G401.6 (cell line): ENCODE data around the gene SLC16A6.
"Not testable (repeated sequence)": the region's sequence is repeated elsewhere in the genome, so short reads cannot be mapped to it uniquely, and the experiment has no call there.

Experiments used
- FAIRE-seq: peaks from 2 replicates; lab custom pipeline; 2012; peaks lifted over from hg19 to GRCh38; lab: Jason Lieb, UNC

Gene SLC16A6

DNA sequence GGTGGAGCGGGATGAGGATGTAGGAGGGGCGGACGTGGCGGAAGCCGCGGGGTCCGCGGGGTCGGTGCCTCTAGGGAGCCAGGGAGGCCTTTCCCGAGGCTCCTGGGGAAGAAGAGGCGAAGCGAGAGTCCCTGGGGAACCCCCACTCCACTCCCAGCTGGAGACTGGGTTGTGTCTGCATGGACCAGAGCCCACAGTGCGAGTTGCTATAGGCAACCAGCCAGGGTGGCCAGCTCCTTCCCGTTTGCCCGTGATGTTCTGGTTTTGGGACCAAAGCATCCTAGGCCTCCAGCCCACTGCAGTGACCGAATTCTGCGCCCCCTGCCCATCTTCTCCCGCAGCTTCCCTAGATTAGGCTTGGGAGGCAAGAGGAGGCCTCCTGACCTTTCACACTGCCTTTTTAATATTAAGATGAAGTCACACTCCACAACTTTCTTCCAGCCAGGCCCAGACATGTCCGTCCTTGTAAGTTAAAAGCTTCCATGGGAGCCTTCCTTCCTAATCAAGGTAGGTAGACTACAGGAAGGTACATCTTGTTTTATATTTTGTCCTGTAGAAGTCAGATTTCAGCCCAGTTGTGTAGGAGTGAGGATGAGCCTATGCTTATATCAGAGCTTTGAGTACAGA is 42.6 kb downstream of the SLC16A6 start:
- FAIRE-seq = no peak

GRCh38 chr17:68247445-68248198 is 43.3 kb downstream of the SLC16A6 start, which contains the start of gene AMZ2:
TSS of gene AMZ2 (plus strand) at chr17:68248043. CDS start at chr17:68250188, 2,145 bp downstream.
- no peak for FAIRE-seq

GRCh38 chr17:68246271-68247028 is 44.5 kb downstream of the SLC16A6 start:
- FAIRE-seq = no peak

- FAIRE-seq = no peak
Observed at GRCh38 chr17:68239632-68240366, 51.1 kb downstream of the SLC16A6 start.

DNA sequence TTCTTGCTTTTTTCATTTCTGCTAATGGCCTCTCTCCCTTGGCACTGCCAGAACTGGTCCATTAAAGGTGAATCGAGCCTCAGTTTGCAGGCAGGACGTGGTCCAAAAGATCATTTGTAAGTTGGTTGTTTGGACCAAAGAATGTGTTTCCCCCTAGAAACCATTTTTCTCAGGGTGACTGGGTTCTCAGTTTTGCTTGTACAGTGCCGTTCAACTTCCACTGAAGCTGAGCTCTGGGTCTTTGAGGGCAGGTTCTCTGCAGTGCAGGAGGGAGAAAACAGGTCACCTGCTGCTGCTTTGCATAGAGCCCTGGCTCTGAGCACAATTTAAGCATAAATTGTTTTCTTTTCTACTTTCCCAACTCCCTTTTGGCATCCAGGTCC is 52.1 kb downstream of the SLC16A6 start:
- FAIRE-seq = no peak

DNA sequence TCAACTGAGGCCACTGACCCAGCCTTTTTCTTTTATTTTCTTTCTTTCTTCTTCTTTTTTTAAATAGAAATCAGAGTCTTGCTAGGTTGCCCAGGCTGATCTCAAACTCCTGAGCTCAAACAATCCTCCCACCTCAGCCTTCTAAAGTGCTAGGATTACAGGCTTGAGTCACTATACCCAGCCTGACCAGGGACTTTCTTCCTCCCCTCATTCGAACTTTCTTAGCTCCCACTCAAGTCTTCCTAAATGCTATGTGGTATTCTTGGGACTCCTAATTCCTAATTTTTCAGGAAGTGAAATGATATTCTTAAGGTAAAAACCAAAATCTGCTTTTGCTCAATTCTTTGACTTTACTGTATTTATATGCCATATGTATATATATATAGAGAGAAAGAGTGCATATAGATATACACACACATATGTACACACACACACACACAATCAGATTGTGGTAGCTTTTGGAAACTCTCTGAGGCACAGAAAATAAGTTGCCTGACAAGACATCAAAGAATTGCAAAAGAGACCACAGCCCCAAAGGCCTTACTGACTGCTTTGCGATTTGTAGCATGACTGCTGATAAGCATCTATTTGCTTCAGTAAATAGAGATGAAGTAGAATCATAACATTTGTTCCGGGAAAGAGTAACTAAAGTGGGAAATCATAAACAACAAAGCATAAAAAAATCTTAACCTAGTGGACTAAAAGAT is 52.6 kb downstream of the SLC16A6 start:
- no peak for FAIRE-seq

GRCh38 chr17:68237369-68238163 is 53.4 kb downstream of the SLC16A6 start:
- not testable (repeated sequence) for FAIRE-seq

DNA sequence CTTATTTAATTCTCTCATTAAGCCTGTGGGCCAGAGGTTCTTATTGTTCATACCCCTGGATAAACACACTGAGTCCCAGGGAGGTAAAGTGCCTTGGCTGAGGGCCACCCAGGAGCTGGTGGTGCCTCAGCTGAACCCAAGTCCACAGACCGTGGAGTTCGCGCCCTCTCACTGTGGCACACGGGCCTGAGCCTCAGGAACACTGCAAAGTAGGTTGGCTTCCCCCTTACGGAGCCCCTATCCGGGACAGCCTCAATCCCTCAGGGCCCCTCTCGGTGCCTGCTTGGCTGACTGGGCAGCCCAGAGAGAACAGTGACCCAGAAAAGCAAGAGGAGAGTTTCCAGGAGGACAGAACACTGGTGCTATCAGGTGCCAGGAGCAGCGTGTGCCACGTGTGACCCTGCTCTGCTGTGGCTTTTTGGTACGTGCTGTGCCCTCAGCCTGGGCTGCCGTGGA is 55.6 kb downstream of the SLC16A6 start:
- not testable (repeated sequence) for FAIRE-seq

- not testable (repeated sequence) for FAIRE-seq
Observed at GRCh38 chr17:68234726-68235335, 56.1 kb downstream of the SLC16A6 start.

- FAIRE-seq = not testable (repeated sequence)
Observed at GRCh38 chr17:68232741-68233140, 58.2 kb downstream of the SLC16A6 start.

DNA sequence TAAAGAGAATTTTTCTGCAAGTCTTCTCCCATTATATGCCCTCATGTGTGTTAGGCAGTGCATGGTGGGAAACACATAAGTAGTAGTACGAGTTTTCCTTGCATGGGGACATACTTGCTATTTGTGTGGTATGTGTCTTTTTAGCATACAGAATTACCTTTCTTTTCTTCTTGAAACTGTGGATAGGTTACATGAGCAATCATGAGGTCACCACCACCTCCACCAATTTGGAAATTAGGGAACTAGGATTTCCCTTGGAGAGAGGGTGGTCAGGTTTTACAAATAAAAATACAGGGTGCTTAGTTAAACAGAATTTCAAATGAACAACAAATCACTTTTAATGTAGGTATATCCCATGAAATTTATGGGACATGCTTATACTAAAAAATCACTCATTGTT is 59.4 kb downstream of the SLC16A6 start:
- FAIRE-seq = no peak

DNA sequence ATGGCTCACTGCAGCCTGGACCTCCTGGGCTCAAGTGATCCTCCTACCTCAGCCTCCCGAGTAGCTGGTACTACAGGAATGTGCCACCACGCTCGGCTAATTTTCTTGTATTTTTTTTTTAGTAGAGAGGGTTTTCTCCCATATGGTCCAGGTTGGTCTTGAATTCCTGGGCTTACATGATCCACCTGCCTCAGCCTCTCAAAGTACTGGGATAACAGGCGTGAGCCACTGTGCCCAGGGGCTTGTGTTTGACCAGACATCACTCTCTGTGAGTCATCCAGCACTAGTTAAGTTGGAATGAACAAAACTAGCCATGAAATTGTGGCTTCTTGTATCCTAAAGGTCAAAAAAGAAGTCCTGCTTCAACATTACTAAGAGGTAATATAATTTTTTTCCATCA is 59.8 kb downstream of the SLC16A6 start:
- FAIRE-seq = not testable (repeated sequence)

GRCh38 chr17:68229619-68230018 is 61.3 kb downstream of the SLC16A6 start:
- FAIRE-seq = no peak

GRCh38 chr17:68228817-68229570 is 61.9 kb downstream of the SLC16A6 start:
- no peak for FAIRE-seq

DNA sequence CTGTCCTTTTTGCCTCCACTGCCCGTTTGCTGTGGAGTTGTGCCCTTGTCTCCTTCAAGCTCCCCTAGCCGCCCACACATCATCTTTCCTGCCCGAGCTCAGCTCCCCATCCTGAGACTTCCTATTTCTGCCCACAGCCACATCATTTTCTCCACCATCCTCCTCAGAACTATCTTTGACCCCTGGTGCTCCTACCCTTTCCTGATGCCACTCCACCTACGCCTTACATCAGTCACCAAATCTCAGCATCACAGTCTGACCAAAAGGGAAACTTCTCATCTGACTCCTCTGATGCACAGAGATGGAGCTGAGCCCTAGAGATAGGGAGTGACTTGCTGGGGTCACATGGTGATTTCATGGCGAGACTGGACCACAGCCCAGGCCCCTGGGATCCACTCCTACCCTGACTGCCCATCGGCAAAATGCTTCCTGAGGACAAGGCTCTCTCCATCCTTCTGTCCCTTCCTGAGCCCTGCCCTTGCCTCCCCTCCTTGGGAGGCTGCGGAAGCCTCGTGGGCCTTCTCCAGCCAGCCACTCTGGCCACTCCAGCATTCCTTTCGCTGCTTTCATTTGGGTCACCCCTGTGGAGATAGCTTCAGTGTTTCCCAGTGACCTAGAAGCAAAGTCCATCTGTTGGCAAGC is 62.8 kb downstream of the SLC16A6 start:
- not testable (repeated sequence) for FAIRE-seq

DNA sequence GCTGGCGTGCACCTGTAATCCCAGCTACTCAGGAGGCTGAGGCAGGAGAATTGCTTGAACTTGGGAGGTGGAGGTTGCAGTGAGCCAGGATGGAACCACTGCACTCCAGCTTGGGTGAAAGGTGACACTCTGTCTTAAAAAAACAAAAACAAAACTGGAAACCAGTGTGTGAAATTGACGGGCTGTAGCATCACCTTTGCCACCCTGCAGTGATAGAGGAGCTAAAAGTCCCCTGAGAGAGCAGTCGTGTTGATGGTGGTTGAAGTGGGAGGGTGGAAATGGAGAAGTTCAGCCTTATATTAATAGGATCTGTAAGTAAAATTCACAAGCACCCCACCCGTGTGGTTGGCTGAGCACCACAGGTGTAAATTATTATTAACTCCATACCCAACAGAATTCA is 65.9 kb downstream of the SLC16A6 start:
- not testable (repeated sequence) for FAIRE-seq

DNA sequence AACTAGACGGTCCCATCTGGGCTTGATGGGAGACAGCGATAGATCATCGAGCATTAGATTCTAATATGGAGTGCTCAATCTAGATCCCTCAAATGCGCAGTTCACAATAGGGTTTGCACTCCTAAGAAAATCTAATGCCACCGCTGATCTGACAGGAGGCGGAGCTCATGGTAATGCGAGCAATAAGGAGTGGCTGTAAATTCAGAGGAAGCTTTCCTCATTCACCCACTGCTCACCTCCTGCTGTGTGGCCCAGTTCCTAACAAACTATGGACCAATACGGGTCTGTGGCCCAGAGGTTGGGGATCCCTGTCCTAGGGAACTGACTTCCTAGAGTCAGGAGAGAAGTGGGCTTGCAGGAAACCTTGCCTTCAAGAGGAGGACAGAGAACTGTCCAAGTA is 68.3 kb downstream of the SLC16A6 start:
- no peak for FAIRE-seq

DNA sequence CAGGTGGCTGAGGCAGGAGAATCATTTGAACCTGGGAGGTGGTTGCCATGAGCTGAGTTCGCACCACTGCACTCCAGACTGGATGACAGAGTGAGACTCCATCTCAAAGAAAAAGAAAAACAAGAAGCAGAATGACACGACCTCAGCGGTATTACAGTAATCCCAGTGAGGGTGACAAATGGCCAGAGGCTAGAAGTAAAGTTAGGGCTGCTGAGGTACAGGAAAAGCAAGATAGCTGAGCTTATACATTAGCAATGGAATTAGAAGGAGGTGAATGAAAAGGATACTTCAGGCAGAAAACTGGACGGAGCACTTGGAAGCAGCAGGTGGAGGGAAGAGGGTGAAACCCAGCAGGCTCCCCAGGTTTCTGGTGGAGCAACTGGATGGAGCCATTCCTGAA is 69.1 kb downstream of the SLC16A6 start:
- FAIRE-seq = no peak

DNA sequence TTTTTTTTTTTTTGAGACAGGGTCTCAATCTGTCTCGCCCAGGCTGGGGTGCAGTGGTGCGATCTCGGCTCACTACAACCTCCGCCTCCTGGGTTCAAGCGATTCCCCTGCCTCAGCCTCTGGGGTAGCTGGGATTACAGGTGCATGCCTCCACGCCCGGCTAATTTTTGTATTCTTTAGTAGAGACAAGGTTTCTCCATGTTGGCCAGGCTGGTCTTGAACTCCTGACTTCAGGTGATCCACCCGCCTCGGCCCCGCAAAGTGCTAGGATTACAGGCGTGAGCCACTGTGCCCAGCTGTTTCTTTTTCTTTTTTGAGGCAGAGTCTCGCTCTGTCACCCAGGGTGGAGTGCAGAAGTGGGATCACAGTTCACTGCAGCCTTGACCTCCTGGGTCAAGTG is 70.1 kb downstream of the SLC16A6 start:
- not testable (repeated sequence) for FAIRE-seq
